Stimulated activated CD4-positive, alpha-beta T cell treated with anti-CD3 and anti-CD28 coated beads, Interleukin-12 subunit alpha, Interleukin-12 subunit beta, amount 100 ng/mL, for 24 hours (primary cell): ENCODE measurements around the gene CDC42.

ENCODE experiments used
- DNase-seq, 2 experiments: peaks; one replicate each; pipeline ENCODE4 v3.0.0-alpha.2; 2020; ENCODE audit warnings: low read depth in 2 of 2

CDC42 gene

GRCh38 chr1:22108339-22109105 lies 56.0 kb downstream of the CDC42 start:
- DNase-seq: no peak

DNA sequence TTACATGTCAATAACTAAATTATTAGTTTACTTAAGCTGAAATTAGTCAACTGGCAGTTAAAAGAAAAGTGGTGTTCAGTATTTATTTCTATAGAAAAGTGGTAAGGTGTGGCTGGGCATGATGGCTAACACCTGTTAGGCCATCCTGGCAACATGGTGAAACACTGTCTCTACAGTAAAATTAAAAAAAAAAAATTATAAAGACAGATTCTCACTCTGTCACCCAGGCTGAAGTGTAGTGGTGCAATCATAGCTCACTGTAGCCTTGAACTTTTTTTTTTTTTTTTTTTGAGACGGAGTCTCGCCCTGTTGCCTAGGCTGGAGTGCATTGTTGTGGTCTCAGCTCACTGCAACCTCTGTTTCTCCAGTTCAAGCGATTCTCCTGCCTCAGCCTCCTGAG lies 57.5 kb downstream of the CDC42 start:
- no peak for DNase-seq

DNA sequence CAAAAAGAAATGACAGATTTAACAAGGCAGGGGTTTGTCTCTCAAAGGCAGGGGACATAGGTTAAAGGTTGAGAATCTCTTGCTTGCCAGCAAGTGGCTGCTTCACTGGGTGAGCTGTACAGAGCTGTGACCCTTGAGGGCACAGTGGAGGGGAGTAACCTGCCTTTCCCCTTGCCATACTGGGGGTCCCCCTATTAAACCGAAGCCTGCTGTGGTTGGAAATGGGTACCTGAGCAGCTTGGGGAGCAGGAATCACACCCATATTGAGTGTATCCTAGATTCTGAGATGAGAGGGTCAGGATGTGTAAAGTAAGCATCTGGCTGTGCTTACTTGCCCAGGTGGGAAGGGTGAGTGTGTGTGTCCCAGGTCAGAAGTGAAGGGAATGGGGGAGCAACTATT lies 58.6 kb downstream of the CDC42 start:
- no peak for DNase-seq

GRCh38 chr1:22111620-22112019 lies 59.1 kb downstream of the CDC42 start:
- no peak for DNase-seq

DNA sequence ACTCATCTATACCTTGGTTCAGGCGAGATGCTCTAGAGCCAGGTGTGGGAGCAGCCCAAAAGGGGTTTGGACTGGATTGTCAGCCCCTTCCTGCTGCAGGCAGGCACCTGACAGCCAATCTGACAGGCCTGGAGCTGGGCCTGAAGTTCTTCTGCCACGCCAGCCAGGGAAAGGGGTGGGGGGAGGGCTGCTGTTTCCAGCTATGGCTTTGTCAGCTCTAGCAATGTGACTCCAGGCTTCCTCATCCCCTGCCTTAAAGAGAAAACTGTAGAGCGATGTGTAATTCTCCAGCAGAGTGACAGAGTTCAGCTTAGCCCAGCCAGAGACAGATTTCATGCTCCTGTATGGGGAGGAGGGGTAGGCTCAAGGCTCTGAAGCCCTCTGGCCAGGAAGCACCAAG lies 60.0 kb downstream of the CDC42 start:
- no peak for DNase-seq

DNA sequence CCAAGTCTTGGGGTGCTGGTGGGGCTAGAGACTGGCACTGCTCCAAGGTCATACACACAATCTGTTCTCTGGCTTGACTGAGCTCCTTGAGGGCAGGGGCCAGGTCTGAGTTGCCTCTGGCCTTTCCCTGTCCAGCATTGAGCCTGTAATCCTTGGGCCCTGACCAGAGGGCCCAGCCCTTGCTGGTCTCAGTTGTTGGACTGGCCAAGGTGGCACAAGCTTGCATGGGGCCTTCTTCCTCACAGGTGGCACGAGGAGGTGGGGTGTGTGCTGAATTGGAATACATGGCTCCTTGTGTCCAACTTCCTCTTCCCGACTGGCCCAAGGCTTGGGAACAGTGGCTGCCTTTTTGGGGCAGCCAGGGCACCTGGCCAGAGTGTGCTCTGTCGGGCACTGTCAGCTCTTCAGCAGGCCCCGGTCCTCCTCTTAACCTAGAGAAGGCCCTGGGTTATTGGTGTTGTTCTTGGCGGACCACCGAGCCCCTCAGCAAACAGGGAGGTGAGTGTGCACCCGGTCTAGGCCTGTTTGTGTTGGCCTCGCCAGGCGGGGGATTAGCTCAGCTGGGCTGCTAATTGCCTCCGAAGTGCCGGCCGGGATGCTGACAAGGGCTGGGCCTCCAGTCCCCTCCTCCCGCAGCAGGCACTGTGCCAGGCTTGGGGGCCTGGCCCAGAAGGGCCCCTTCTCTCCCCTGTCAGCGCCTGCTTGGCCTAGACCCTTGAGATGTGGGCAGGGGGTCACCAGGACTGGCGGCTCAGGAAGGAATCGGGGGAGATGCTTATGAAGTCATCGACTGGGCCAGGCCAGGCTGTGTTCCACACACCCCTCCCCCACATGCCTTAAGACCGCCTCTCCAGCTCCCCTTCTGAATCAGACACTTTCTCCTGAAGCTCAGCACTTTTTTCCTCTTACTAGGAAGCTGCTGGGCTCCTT lies 61.8 kb downstream of the CDC42 start:
- DNase-seq: no peak

DNA sequence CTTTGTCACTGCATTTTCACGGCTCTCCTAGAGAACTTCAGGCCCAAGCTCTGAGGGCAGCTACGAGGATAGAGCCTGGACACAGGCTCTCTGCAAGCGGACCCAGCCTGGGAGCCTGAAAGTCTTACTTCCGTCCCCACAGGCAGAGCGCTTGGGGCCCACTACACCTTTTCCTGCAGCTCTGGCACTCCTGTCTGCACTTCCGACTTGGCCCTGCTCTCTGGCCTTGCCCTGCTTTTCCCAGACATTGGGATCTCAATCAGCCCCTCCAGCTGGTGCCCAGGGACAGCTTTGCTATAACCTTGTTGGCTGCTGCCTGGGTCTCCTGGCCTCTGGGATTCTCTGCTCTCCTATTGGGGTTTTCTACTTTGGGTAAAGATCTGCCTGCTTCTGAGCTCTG lies 62.8 kb downstream of the CDC42 start:
- no peak for DNase-seq

- DNase-seq: no peak
Measured at GRCh38 chr1:22117238-22117637, 64.7 kb downstream of the CDC42 start.

DNA sequence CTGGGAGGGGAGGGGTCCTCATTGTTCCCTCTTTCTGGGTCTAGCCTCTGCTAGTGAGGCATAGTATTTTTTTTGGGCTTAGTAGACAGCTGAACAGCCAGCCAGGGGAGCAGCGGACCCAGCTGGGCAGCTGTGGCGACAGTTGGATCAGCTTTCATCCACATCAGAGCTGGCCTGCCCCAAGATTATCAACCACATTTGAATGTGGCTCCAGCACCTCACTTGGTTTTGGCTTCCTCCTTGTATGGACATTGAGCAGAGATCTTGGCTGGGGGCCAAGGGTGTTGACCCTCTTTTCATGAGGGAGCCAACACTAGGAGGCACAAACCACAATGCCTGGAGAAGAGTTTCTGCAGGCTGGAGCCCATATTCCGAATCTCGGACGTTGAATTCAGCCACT lies 65.3 kb downstream of the CDC42 start:
- no peak for DNase-seq

GRCh38 chr1:22118291-22118992 lies 65.9 kb downstream of the CDC42 start:
- no peak for DNase-seq

DNA sequence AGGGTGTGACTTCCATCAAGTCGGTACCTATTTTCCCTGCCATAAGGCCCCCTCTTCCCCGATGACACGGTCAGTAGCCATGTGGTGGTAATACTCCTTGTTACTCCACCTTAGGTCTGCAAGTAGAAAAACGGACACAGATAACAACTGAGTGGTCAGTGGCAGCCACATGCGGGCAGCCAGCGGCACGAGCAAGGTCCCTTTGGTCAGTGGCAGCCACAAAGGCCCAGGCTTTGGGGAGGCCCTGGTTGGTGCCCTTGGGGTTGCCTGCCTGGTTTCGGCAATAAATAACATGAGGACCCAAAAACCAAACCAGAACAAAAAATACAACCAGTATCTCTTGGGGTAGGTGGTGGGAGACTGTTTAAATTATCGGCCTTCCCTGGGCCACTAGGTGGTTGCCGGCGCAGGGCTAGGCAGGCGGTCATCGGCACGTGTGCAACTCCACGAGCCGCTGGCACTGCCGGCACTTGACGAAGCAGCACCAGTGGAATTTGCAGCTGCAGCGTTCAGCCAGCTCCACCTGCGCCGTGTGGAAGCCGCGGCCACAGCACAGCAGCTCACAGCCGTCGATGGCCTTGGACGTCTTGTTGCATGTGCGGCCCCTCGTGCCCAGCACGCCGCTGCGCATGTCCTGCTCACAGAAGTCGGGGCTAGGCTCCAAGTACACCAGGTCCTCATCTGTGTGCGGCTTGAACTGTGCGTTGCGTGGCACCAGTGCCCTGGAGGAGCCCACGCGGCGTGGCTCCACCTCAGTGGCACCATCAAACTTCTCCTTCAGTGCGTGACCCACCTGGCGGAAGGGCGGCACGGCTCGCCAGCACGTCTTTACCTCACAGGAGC lies 67.3 kb downstream of the CDC42 start:
- no peak for DNase-seq

DNA sequence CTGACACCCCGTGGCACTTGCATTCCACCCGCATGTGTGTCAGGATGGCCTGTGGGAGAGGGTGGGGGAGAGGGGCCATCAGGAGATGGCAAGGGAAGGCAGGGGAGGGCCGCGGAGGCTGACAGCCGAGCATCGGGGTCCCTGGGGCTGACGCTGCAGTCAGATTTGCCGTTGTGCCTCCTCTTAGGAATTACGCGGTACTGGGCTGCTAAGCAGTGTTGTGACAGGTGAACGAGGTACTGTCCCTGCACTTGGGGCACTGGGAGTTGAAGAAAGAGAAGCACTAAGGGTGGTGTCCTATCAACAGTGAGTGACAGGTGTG lies 67.9 kb downstream of the CDC42 start:
- DNase-seq: no peak

DNA sequence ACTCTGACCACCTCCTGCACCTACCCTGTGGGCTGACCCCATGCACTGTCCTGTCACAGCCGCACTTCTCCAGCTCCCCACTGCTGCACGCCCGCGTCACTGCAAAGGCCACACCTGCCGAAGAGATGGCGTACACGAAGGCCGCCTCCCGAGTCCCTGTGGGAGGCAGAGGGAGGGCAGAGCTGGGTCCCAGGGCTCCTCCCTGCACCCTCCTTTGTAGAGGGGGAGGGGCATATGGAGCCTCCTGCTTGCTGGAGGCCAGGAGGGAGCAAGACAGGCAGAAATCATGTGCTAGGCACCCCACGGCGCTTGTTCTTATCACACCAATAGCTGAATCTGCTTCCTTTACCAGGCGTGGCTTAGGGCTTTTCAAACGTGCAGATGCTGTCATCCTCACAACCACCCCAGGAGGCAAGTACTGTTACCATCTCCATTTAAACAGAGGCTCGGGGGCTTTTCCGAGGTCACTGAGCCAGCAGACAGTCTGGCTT lies 69.0 kb downstream of the CDC42 start:
- DNase-seq: no peak

DNA sequence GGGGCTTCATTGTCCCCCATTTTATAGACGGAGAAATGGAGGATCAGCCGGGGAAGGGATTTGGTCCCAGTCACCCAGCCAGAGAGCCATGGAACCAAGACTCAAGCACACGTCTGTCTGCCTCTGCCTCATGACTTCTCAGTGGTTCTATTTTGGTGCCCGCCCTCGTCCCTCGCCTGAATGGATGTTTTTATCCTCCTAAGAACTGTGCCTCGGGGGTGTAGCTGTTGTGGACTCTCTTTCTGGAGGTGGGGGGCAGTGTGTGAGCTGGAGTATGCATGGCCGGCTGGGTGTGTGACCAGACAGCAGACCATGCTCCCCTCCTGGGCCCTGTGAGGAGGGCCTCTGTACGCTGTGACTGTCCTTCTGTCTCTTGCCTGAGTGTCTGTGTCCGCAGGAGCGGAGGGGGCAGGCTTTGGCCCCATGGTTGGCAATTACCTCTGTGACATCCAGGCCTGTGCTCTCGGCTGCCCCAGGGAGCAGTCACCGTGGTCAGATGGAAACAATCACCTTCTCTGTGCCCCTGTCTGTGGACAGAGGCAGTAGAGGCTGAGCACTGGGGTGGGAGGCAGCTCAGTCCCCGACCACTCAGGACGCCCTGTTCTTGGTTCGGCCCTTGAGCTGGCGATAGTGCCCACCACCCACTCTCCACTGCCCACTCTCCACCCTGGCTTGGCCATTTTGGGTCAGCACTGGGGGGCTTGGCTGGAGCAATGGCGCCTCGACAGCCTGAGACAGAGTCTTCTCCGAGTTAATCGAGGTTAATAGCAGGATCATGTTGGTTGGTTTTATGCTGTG lies 70.0 kb downstream of the CDC42 start:
- DNase-seq: no peak

- DNase-seq: no peak
Measured at GRCh38 chr1:22123071-22123390, 70.5 kb downstream of the CDC42 start.

DNA sequence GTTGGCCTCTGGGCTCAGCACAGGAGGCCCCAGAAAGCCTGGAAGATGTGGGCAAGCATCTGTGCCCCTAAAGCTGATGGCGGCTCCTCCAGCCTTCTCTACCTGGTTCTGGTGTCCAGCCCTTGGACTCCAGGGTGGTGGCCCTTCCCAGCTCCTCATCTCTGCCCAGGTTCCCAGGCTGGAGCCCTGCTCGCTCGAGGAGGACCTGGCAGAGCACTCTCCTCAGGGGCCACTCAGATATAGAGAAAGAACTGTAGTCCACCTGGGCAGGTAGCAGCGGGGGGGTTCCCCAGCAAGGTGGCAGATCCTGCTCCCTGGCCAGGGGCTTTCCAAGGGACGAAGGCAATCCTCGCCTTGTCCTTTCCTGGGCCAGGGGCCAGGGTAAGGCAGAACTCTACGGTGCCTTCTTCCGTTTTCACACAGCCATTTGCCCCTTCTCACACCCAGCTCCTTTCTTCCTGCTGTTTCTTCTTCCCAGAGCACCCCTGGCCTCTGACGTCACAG lies 71.4 kb downstream of the CDC42 start:
- no peak for DNase-seq

DNA sequence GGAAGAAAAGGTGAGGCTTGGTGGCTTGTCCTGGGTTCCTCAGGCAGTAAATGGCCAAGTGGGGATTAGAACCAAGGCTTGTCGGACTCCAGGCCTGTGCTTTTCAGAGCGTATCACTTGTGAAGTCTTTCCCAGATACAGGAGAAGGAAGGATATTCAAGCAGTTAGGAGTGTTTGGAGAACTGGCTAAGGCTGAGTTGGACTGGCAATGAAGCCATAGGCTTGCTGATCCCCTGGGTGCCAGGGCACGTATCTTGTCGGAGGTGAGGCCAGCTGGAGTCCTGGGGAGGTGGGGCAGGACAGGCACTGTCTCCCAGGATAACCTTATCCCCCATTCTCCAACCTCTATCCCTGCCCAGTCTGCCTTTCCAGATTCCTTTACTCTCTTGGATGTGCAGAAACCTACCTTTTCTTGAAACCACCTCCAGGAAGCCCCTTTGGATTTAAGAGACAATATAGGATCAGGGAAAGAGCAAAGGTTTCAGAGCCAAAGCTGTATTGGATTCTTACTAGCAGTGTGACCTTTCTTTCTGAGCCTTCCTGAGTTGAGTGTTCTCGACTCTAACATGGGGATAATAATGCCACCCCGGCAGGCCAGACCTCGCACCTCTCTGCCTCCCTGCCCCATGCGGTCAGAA lies 72.2 kb downstream of the CDC42 start:
- no peak for DNase-seq

- DNase-seq: no peak
Measured at GRCh38 chr1:22126531-22126930, 74.0 kb downstream of the CDC42 start.

DNA sequence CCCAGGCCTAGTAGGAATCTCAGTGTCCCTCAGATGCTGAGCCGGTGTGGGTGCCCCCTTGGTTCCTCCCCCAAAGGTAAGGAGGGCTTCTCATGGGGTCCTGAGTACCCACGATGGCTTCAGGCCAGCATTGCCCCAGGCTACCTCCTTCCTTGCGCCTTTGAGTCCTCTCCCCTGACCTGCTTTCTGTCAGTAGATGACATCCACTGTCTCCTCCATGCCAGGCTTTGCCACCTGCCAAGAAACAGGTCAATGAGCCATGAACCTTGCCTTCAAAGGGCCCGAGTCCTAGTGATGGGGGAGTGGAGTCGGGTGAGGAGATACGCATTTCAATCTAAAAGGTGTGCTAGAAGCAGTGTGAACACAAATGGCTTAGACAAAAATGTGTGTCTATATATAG lies 74.7 kb downstream of the CDC42 start:
- no peak for DNase-seq

DNA sequence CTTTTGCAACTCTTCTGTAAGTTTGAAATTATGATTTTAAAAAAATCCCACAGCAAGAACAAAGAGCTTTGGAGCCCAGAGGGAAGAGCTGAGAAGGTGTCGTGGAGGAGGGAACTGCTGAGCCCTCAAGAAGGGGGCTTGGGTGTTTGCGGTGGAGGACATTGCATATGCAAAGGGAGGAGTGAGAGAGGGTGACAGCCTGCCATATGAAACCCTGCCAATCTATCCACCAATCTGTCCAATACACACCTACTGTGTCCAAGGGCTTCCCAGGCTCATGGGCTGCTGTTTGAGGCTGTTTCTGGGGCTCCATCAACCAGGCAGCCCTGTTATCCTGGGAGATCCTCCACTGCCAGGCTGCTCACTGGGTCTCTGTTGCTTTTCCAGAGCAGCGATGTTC lies 75.2 kb downstream of the CDC42 start:
- no peak for DNase-seq
